ENCODE data around the gene PPP1R36. TPM values are rescaled to one million over a fixed set of nuclear protein-coding genes. Genes with fewer than 3 reads are reported as not detected.

Gene PPP1R36
- total RNA-seq, 2 experiments from 2014 or later: 0.29 TPM; not detected in 1

DNA sequence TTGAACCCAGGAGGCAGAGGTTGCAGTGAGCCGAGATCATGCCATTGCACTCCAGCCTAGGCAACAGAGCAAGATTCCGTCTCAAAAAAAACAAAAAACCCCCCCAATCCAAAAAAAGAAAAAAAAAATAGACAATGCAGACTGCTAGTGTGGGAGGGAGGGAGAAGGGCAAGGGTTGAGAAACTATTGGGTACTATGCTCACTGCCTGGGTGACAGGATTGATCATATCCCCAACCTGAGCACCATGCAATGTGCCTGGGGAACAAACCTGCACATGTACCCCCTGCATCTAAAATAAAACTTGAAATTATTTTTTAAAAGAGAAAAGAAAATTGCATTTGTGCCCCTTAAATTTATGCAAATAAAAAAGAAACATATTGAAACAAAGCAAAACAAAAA is 88.9 kb downstream of the PPP1R36 start:
- TF ChIP-seq, protein P1, sequence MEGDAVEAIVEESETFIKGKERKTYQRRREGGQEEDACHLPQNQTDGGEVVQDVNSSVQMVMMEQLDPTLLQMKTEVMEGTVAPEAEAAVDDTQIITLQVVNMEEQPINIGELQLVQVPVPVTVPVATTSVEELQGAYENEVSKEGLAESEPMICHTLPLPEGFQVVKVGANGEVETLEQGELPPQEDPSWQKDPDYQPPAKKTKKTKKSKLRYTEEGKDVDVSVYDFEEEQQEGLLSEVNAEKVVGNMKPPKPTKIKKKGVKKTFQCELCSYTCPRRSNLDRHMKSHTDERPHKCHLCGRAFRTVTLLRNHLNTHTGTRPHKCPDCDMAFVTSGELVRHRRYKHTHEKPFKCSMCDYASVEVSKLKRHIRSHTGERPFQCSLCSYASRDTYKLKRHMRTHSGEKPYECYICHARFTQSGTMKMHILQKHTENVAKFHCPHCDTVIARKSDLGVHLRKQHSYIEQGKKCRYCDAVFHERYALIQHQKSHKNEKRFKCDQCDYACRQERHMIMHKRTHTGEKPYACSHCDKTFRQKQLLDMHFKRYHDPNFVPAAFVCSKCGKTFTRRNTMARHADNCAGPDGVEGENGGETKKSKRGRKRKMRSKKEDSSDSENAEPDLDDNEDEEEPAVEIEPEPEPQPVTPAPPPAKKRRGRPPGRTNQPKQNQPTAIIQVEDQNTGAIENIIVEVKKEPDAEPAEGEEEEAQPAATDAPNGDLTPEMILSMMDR (IDR thresholded peaks at IDR 0.05): no peak
- CTCF ChIA-PET: interaction anchor here (2.8 to 3.4 kb wide), 2 partner anchors 10 to 295 kb away, joined by 9 to 48 read pairs; no protein-coding TSS in a partner anchor
- POLR2A ChIA-PET: no interaction called here
- Mint-ChIP-seq H3K27ac (no peak overlapping the region), H3K4me1 (ENCODE audit: low read depth) (peaks cover 6% of the 10 kb centered on the region), H3K36me3 (ENCODE audit: low read depth) (no peaks in the 10 kb centered on the region), H3K27me3 (peaks cover 2% of the 10 kb centered on the region), H3K4me3 (no peak overlapping the region), H3K9me3 (no peaks in the 10 kb centered on the region)
- DNase-seq (no peak), ATAC-seq (no peak)
- intact Hi-C loops (cut with micrococcal nuclease): loop anchor here (5.0 kb wide), 1 partner anchor 296 kb away; no protein-coding TSS in a partner anchor

Other genes starting within 250 kb of the PPP1R36 start
- 100 to 1,000 TPM; 237 to 241 TPM for gene MTHFD1, start 161.6 kb upstream of the PPP1R36 start, total RNA-seq
- 1 to 10 TPM; 1.3 to 1.6 TPM for gene AKAP5, start 84.5 kb upstream of the PPP1R36 start, total RNA-seq
- gene ZBTB25, start 46.1 kb upstream of the PPP1R36 start, total RNA-seq: 10 to 100 TPM; 58.6 to 58.8 TPM
- gene ZBTB1, start 45.2 kb upstream of the PPP1R36 start, total RNA-seq: 10 to 100 TPM; 64.7 to 67.8 TPM
- gene HSPA2, start 9.2 kb upstream of the PPP1R36 start, total RNA-seq: 1 to 10 TPM; 2.9 to 3.6 TPM
- gene PLEKHG3, start 154.5 kb downstream of the PPP1R36 start, total RNA-seq: 1 to 10 TPM; 2.7 to 2.8 TPM